Left lung (tissue), 10 donors: ENCODE results near the gene ALK. TPM values are rescaled to one million over a fixed set of nuclear protein-coding genes. Genes with fewer than 3 reads are reported as not detected.

Source experiments
- ATAC-seq: fragments of 200-7000 bp; cut with Tn5 transposase; one replicate; pipeline ENCODE4 v1.9.1; 2020; ENCODE audit warnings: moderate library complexity
- DNase-seq, 4 donors: peaks; one replicate each; pipeline ENCODE4 v3.0.0-alpha.2; 2013 to 2020
- H3K27ac ChIP-seq, 2 donors: fragments of 200-600 bp; sonication (generic) in 1 of 2; one replicate each; pipeline versions ENCODE4 v1.5.0 to v1.8.0; 2020 to 2021
- H3K27me3 ChIP-seq, 2 donors: fragments of 200-600 bp; sonication (generic) in 1 of 2; one replicate each; pipeline versions ENCODE4 v1.5.0 to v1.8.0; 2020 to 2021
- H3K36me3 ChIP-seq, 2 donors: fragments of 200-600 bp; sonication (generic) in 1 of 2; one replicate each; pipeline versions ENCODE4 v1.5.0 to v1.8.0; 2020 to 2021
- H3K4me1 ChIP-seq, 2 donors: fragments of 200-600 bp; one replicate each; pipeline ENCODE4 v1.8.0; 2021
- H3K4me3 ChIP-seq, 2 donors: fragments of 200-600 bp; sonication (generic) in 1 of 2; one replicate each; pipeline versions ENCODE4 v1.5.0 to v1.8.0; 2020 to 2021; ENCODE audit warnings: mild to moderate bottlenecking in 1 of 2
- H3K9me3 ChIP-seq, 2 donors: fragments of 200-600 bp; sonication (generic) in 1 of 2; one replicate each; pipeline versions ENCODE4 v1.5.0 to v1.8.0; 2020 to 2021
- CTCF ChIP-seq, 2 donors: fragments of 200-600 bp; sonication (generic) in 1 of 2; IDR thresholded peaks; one replicate each; pipeline versions ENCODE4 v1.5.0 to v1.8.0; 2021; ENCODE audit warnings: antibody characterized with exemption in 2 of 2
- intact Hi-C, 2 donors: fragments of 100-400 bp; cut with DNase I; formaldehyde crosslinking; loops; one replicate each; pipeline versions ENCODE4 v1.11.2 to v1.14.2; 2022
- polyA plus RNA-seq, 6 donors: library from polyadenylated mRNA; unstranded; fragments of 120-200 nt; gene quantifications; one replicate each; pipeline ENCODE4 v1.2.1, GENCODE V29; 2013; ENCODE audit not compliant: insufficient read length in 6 of 6
- total RNA-seq, 2 donors: library from RNA; stranded (reverse); fragmentation: NEBNext Ultra II Directional; extraction: Animal tissue kit (Norgen Biotek cat#: 25700); gene quantifications; one replicate each; pipeline ENCODE4 v1.2.1, GENCODE V29; 2021
- donor health status: DM: no; HTN: yes; CAD: no.
- donor health status: DM: no; HTN: no; CAD: no.

The ALK gene
- total and polyA plus RNA-seq, 8 donors = 0.06 to 0.70 (median 0.12) TPM; not detected in 2

- no peaks in the 10 kb centered on the region for H3K36me3 ChIP-seq
- DNase-seq (no peak), ATAC-seq (no peak)
- intact Hi-C loops = no loop called here
- no peaks in the 10 kb centered on the region for H3K27me3 ChIP-seq
- TF ChIP-seq CTCF (IDR thresholded peaks at IDR 0.05) = no peak
- H3K9me3 ChIP-seq = peaks cover 0 to 2% of the 10 kb centered on the region in 2 donors
- no peak overlapping the region for H3K27ac ChIP-seq
- H3K4me3 ChIP-seq = no peak overlapping the region
- no peaks in the 10 kb centered on the region for H3K4me1 ChIP-seq
These were observed 21.3 kb upstream of the ALK start for GRCh38 chr2:29942711-29943110.

- Histone ChIP-seq H3K27ac (no peak overlapping the region), H3K36me3 (no peaks in the 10 kb centered on the region), H3K4me3 (no peak overlapping the region), H3K4me1 (no peaks in the 10 kb centered on the region), H3K9me3 (peaks cover 0 to 2% of the 10 kb centered on the region in 2 donors), H3K27me3 (peaks cover 0 to 3% of the 10 kb centered on the region in 2 donors)
- TF ChIP-seq CTCF (IDR thresholded peaks at IDR 0.05) = no peak
- intact Hi-C loops = no loop called here
- DNase-seq (peak in 1 of 4 donors; percentile 66), ATAC-seq (peak; percentile 50)
These were observed 19.3 kb upstream of the ALK start for GRCh38 chr2:29940706-29941105.

- intact Hi-C loops = no loop called here
- Histone ChIP-seq H3K27me3 (peaks cover 0 to 20% of the 10 kb centered on the region in 2 donors), H3K36me3 (no peaks in the 10 kb centered on the region), H3K27ac (no peak overlapping the region), H3K9me3 (no peaks in the 10 kb centered on the region), H3K4me3 (no peak overlapping the region), H3K4me1 (no peaks in the 10 kb centered on the region)
- DNase-seq (no peak), ATAC-seq (no peak)
- no peak for TF ChIP-seq CTCF (IDR thresholded peaks at IDR 0.05)
These were observed 14.6 kb upstream of the ALK start for GRCh38 chr2:29936020-29936419.

- H3K36me3 ChIP-seq = no peaks in the 10 kb centered on the region
- H3K9me3 ChIP-seq = no peaks in the 10 kb centered on the region
- H3K27me3 ChIP-seq = peaks cover 0 to 20% of the 10 kb centered on the region in 2 donors
- ATAC-seq = no peak
- H3K27ac ChIP-seq = no peak overlapping the region
- intact Hi-C loops = no loop called here
- no peaks in the 10 kb centered on the region for H3K4me1 ChIP-seq
- no peak for TF ChIP-seq CTCF (IDR thresholded peaks at IDR 0.05)
- no peak for DNase-seq
- no peak overlapping the region for H3K4me3 ChIP-seq
These were observed 10.4 kb upstream of the ALK start for GRCh38 chr2:29931818-29932217.

GRCh38 chr2:29923110-29923721, 1.8 kb upstream of the ALK start:
- peak; percentile 32 for ATAC-seq

More at GRCh38 chr2:29923110-29923721, 1.8 kb upstream of the ALK start:
- Histone ChIP-seq H3K27me3 (peaks cover 46 to 68% of the 10 kb centered on the region in 2 donors), H3K4me3 (no peak overlapping the region), H3K27ac (no peak overlapping the region), H3K9me3 (no peaks in the 10 kb centered on the region), H3K36me3 (no peaks in the 10 kb centered on the region), H3K4me1 (peaks cover 18% of the 10 kb centered on the region in 2 donors)
- intact Hi-C loops = no loop called here
- peak; percentile 80 to 93 for TF ChIP-seq CTCF (IDR thresholded peaks at IDR 0.05)
- DNase-seq = peak in 3 of 4 donors; percentile 32 to 62 (median 41)
